NCI-H524 (cell line): ENCODE measurements around the gene CHAT.
"Not testable (repeated sequence)": the region's sequence is repeated elsewhere in the genome, so short reads cannot be mapped to it uniquely, and the experiment has no call there.

Experiments
- DNase-seq, 2 experiments: peaks; one replicate each; lab custom pipeline; 2025; lab: John Stamatoyannopoulos, UW

Gene CHAT

DNA sequence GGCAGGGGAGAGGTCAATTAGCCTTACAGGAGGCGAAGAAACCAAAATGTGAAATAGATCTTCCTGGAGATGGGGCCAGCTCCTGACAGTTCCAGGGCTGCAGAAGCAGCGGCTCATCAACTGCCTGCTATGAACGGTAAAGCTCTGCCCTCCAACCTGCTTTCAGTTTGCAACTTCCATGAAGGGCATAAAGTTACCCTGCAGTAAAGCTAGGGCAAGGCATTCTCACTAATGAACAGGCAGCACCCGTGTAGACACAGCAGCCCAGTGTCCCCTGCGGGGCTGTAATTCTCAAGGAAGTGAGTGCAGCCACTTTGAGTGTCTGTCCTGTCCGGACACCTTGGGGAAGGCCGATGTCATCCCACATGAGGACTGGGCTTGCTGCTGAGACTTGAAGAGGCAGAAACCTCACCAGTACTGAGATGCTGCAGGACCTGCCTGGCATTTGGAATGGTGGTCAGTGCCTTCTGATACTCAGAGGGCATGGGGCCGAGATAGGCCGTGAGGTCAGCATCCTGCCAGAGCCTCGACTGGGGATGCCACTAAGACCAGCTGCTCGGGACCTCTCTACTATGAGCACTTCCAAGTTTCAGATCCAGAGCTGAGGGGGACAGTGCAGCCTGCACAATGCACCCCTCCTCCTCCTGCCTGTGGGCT, 39.6 kb downstream of the CHAT start:
- DNase-seq: no peak

DNA sequence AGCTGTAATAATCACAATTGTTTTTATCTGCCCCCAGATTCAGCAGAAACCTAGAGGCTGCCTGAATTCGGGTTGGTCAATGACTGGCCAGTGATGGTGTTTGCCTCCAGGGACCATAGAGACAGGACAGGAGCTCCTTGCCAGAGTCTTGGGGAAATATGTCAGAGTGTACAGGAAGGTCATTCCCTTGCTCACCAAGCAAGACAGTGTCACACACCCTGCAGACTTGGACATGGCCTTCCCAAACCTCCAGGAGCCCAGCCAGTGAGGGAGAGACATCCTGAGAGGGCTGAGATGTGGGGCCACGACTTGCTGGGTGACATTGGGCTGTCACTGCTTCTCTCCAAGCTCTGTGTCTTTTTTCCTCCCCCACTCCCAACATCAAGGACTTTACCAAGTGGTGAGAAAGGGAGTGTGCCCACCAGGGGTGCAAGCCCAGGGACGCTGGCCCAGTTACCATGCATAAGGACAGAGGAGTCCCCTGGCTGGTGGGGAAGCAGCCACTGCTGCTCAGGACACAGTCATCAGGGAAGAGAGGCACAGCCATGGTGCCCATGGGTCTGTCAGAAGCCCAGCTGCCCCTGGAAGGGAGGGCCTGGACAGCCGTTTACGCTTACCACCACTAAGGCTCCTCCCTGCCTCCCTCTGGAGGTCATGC, 40.3 kb downstream of the CHAT start:
- no peak for DNase-seq

DNA sequence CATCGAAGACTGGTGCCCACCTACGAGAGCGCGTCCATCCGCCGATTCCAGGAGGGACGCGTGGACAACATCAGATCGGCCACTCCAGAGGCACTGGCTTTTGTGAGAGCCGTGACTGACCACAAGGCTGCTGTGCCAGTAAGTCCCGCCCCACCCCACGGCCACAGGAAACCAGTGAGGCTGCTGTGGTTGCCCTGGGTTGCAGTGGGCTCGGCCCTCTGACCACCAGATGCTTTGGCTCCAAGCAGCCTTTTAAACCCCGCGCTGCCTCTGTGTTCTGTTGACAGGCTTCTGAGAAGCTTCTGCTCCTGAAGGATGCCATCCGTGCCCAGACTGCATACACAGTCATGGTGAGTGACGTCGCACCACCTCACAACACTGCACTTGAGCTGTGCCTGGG, 41.3 kb downstream of the CHAT start:
- no peak for DNase-seq

DNA sequence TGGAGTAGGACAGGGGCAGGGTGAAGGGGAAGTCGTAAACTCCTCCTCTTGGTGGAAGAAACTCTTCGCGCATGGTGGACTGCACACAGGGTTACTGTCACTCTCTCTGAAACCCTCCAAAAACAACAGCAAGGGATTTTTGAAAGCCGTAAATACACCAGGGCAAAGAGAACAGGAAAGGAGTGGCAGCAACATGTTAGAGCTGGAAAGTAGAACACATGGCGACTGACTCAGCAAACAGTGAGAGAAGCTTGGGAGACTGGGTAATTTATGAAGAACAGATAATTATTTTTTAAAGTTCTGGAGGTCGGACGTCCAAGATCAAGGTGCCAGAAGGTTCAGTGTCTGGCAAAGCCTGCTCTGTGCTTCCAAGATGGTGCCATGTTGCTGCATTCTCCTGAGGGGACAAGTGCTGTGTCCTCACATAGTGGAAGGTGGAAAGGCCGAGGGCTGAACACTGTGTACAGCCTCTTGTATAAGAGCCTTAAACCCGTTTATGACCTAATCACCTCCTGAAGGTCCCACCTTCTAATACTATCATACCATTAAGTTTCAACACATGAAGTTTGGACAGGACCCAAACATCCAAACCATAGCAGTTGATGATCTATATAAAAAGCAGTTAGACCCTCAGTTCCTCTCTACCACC, 43.1 kb downstream of the CHAT start:
- DNase-seq: no peak

DNA sequence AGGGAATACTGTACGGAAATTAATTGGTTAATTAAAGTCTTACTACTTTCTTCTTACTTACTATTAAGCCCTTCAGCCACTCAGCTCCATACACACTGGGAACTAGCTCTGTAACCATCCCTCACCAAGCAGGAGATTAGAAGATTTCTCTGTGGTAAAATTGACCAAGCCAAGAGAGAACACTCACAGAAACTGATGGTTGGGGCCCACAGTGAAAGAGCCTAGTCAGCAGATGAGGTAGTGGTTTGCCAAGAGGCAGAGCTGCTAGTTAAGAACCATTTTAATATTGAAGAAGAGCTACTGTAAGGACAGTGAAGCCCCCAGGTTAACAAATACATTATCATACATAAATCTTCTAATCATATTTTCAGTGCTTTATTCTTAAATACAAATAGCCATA, 43.8 kb downstream of the CHAT start:
- no peak for DNase-seq

DNA sequence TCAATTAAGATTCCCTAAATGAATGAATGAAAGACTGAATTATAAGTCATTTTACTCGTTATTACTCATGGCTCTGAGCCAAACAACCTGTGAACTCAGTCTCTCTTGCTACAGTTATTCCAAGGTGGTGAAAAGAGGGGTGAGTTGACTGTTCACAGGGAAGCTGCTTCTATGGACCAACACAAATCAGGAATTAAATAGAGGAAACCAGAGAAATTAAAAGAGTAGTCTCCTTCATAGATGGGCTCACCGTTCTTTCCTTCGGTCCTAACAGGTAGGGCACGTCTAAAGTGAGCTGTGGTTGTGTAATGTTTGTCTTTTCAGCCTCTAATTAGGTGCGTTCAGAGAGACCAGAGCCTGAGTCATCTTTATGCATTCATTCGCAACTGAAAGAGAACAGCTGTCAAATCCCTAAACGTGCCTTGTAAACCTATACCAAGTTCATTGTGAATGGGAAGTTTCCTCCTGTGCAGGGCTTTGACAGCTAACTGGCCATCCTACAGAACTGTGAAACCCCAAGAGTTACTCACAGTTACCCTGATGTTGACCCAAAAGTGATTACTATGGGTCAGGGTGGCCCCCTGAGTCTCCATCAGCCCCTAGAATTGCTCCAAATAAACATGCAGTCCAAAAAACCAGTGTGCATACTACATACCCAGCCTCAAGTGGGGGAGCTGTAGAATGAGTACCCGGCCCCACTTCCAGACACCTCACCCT, 47.5 kb downstream of the CHAT start:
- no peak for DNase-seq

DNA sequence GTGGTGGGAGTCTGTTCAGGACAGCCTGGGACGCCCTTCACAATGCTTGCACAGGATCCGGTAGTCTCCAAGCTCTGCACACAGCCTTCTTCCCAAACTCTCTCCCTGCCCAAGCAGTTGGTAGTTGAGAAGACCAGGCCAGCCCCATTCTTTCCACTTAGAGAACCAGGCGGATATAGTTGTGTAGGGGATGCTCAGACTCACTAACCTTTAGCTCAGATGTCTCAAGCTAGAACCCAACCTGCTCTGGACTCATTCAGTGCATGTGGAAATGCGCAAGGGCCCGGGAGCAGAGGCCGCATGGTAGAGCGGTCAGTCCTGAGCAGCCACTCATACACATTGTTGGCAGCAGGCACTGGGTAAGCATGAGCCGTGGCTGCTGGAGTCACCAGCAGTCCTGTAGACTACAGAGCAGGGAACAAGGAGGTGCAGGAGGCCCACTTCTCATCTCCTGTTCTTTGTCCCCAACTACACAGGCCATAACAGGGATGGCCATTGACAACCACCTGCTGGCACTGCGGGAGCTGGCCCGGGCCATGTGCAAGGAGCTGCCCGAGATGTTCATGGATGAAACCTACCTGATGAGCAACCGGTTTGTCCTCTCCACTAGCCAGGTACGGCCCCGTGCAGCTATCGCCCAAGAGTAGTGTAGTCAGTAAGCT, 48.5 kb downstream of the CHAT start:
- DNase-seq: no peak

DNA sequence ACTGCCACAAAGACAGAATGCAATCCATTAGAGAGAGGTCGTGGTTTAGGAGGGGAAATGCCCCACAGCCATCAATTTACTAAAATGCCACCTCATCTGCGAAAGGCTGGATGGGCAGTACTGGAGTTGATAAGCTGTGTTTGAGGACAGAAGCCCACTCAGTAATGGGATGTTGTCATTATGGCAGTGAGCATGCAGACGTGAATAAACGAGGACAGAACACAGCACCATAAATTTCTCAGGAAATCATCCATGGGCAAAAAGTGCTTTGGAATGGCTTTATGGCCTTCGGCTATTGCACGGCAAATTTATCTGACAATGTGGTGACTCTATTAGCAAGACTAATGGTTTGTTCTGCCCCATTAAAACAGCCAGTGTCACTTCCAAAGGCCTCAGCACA, 49.8 kb downstream of the CHAT start:
- no peak for DNase-seq

DNA sequence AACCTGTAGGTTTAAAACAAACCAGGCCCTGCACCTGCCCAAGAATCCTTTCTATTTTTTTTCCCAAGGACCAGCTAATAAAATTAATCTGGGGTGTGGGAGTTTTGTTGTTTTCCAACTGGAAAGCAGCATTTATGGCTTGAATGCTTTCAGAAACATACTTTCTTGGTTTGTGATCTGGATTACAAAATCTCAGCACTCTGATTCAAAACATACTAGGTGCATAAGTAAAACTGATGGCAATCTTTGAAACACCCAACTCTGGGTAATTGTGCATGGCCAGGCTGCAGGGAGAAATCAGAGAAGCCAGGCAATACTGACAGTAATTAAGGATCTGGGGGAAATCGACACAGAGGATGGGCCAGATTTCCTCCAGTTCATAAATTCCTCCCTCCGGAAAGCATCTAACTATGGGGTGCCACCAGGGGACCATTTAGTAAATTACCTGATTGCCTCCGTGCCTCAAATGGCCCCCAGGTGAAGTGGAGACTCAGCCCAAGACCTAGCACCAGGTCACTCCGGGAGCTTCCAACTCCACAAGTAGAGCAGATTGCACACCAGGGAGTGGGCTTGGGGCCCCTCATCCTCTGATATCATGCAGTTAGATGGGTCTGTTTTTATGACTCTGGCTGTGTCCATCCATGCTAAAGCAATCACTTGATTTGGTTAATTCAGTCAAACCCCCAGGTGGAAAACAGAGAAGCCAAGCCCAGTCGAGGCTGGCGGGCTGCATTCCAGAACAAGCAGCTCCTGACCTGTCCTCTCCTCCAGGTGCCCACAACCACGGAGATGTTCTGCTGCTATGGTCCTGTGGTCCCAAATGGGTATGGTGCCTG, 50.4 kb downstream of the CHAT start:
- no peak for DNase-seq

DNA sequence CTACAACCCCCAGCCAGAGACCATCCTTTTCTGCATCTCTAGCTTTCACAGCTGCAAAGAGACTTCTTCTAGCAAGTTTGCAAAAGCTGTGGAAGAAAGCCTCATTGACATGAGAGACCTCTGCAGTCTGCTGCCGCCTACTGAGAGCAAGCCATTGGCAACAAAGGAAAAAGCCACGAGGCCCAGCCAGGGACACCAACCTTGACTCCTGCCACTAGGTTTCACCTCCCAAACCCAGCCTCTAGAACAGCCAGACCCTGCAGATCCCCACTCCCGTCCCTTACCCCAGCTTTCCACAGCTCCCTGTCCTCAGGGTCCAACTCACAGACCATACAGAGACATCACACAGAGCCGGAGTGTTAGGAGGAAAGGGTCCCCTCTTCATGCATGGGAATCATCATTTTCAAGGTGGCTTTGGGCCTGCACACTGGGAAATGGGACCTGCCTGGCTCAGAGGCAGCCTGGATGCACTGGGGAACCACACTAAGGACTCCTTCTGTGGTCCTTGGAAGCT, 51.1 kb downstream of the CHAT start:
- DNase-seq: no peak

DNA sequence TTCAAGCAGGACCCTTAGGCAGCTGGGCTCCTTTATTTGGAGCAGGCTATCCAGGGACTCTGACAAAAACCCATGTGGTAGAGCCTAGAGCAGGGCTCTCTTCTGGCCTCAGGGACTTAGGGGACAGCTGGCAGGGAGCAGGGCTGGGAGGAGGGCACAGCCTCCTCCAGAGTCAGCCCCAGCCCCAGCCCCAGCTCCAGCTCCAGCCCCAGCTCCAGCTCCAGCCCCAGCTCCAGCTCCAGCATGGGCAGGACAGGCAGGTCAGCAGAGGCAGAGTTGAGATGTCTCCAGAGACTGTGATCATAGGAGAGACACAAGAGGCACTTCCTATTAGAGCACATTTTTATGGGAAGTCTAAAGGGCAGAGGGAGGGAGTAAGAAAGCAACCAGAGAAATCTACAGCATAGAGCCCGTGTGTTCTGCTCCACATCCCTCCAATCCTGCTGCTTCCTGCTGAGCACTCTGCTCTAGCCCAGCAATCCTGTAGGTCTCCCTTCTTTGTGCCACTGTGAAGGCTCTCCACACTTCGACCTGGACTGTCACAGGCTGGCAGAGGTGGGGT, 52.3 kb downstream of the CHAT start:
- no peak for DNase-seq

DNA sequence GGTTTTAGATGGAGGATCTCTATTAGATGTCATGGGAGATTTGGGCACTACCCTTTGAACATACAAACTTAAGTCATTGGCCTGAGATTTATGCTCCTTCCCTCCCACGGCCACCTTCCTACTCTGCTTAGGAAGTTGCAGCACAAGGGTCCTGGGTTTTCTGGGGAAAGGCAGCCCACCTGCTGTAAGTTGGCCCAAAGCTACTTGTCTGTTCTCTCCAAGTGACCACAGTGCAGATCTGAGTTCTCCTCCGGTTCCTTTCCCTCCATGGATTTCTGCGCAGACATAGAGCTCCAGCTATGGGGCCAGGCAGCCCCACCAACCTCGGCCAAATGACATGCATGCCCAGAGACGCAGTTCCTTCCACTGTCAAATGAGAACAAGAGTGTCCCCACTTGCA, 52.8 kb downstream of the CHAT start:
- DNase-seq: no peak

DNA sequence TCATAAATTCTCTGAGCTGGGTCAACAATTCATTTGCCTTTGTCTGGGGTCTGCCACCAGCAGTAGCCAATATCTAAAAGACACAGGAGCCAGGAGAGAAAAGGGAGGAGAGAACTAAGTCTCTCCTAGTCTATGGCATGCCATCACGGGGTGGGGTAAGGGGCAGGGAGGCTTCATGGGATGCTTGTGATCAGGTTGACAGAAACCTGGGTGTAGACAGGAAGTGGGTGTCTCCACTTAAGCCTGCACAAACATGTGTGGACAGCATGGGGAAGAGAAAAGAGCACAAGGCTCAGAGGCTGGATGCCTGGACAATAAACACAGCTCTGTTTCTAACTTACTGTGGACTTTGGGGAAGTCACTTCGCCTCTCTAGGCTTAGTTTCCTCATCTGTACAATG, 54.2 kb downstream of the CHAT start:
- no peak for DNase-seq

DNA sequence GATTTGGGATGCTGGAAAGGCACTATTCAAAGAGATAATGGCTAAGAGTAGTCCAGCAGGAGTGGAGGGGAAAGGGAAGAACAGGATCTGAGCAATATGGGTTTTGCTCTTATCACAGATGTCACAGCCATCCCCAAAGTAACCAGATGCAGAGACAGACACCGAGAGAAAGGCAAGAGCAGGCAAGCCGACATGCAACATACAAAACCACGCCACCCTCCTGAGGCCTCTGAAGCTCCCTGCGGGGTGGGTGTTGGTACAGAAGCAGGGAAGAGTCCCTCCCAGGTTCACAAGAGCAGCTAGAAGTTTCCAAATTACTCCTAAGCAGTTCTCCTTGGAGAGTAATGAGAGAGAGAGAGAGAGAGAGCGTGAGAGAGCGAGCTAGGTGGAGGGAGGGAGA, 54.8 kb downstream of the CHAT start:
- DNase-seq: no peak

DNA sequence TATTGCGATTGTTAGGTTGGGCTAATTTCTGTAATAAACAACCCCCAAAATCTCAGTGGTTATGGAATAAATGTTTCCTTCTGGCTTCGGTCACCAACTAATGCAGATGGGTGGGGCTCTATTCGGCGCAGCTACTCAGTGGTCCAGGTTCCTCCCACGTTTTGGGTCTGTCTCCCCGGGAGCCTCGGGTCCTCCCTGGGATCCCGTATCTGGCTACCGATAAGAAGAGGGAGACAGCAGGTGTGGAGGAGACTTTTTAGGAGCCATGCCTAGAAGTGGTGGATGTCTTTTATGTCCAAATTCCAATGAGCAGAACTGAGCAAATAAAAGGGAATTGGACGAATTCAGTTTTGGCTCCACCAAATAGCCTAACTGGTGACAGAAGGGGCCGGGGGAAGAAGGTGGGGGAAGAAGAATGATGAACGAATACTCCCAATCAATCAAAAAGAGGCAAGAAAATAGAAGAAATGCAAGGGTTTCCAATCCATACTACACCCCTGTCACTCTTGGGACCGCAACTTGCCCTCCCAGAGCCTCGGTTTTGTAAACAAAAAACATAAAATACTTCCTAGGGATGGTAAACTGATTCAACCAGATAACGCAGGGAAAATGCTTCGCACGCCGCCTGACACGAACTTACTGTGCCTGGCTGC, 65.1 kb downstream of the CHAT start:
- DNase-seq: peak in 1 of 2 experiments; percentile 3

DNA sequence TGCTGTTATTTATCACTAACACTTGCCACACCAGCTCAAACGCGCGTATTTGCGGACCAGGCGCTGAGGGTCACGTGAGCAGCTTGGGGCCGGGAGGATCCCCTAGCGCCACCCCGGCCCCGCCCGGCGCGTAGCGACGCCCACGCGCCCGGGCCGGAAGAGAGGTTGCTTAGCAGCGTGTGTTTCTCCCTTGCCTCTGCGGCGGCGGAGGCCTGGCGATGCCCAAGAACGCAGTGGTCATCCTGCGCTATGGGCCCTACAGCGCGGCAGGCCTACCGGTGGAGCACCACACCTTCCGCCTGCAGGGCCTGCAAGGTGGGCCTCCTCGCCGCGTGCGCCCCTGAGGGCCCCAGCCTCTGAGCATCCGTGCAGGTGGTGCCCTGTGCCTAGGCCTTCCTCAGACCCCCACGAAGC, 65.7 kb downstream of the CHAT start, which contains the start of gene C10orf53:
Gene C10orf53 (plus strand): TSS at position 172 of the 414 bp plus-strand sequence. CDS start 47 bp downstream, at position 219.
- peak; percentile 19 to 68 for DNase-seq

DNA sequence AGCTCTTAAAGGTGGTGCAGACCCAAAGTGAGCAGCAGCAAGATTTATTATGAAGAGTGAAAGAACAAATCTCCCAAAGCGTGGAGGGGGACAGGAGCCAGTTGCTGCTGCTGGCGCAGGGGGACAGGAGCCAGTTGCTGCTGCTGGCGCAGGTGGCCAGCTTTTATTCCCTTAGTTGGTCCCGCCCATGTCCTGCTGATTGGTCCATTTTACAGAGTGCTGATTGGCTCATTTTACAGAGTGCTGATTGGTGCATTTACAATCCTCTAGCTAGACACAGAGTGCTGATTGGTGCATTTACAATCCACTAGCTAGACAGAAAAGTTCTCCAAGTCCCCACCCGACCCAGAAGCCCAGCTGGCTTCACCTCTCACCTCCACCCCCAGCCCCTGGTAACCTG, 68.6 kb downstream of the CHAT start:
- not testable (repeated sequence) for DNase-seq

DNA sequence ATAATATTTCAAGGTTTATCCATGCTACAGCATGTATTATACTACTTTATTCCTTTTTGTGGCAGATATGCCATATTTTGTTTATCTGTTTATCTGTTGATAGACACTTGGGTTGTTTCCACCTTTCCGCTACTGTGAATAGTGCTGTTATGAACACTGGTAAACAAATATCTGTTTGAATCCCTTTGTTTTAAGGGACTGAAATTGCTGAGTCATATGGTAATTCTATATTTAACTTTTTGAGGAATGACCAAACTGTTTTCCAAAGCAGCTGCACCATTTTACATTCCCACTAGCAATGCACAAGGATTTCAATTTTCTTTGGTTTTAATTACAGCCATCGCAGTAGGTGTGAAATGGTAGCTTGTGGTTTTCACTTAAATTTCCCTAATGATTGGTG, 69.0 kb downstream of the CHAT start:
- DNase-seq: no peak

DNA sequence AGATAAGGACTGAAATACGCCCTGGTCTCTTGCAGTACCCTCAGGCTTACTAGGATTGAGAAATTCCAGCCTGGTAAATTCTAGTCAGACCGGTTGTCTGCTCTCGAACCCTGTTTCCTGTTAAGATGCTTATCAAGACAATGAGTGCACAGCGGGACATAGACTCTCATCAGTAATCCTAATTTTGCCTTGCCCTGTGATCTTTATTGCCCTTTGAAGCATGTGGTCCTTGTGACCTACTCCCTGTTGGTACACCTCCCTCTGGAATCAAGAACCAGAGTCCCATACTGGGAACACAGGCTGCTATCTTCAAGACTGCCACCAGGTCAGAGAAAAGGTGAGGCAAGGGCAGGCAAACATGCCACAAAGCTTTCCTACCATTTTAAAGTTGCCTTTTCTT, 72.8 kb downstream of the CHAT start:
- DNase-seq: no peak

DNA sequence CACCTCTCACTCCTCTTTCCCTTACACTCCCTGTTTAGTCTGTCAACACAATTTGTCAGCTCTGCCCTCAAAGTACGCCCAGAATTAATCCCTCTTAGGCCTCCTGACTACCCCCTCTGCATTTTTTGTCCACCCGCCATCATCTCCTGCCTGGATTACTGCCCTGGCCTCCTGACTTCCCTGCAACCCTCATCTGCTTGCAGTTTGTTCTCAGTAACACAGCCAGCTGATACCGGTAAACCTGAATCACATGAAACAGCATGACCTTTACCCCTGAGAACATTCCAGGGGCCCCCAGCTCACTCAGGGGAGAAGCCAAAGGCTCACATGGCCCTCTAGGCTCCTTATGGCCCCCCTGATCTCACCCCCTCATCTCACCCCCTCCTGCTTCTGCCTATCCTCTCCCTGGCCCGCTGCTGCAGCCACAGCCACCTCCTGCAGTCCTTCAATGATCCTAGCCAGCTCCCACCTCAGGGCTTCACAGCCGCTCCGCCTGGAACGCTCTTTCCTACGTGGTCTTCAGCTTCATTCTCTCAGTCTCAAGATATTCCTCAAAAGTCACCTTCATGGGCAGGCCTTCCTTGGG, 74.5 kb downstream of the CHAT start:
- DNase-seq: no peak
